MM.1S (cell line): ENCODE measurements around the gene TTBK1.

Experiments
- DNase-seq: peaks from one replicate; pipeline ENCODE4 v3.0.0-alpha.2; 2015
- H2AFZ ChIP-seq: fragments of 300-600 bp; sonication (generic); 2 replicates; pipeline ENCODE4 v1.6.0; 2016; ENCODE audit warnings: antibody characterized with exemption, low read length
- H3F3A ChIP-seq: fragments of 300-600 bp; sonication (generic); 2 replicates; pipeline ENCODE4 v1.6.1; 2016; ENCODE audit warnings: mild to moderate bottlenecking, antibody characterized with exemption, low read length, moderate library complexity, mixed read lengths; ENCODE audit not compliant: insufficient read depth
- H3K27ac ChIP-seq: fragments of 300-600 bp; sonication (generic); 2 replicates; pipeline ENCODE4 v1.5.1; 2016; ENCODE audit warnings: mild to moderate bottlenecking, low read length
- H3K27me3 ChIP-seq: fragments of 300-600 bp; sonication (generic); replicated peaks from 2 replicates; pipeline ENCODE4 v1.6.0; 2016; ENCODE audit warnings: low read length; ENCODE audit not compliant: insufficient read depth
- H3K36me3 ChIP-seq: fragments of 300-600 bp; sonication (generic); replicated peaks from 2 replicates; pipeline ENCODE4 v1.6.1; 2016; ENCODE audit warnings: mild to moderate bottlenecking, low read length, mixed read lengths; ENCODE audit not compliant: insufficient read depth
- H3K4me1 ChIP-seq: fragments of 300-600 bp; sonication (generic); 2 replicates; pipeline ENCODE4 v1.6.1; 2016; ENCODE audit warnings: low read length, mixed read lengths
- H3K4me2 ChIP-seq: fragments of 300-600 bp; sonication (generic); 2 replicates; pipeline ENCODE4 v1.6.0; 2016; ENCODE audit warnings: low read depth, low read length
- H3K4me3 ChIP-seq: fragments of 300-600 bp; sonication (generic); 2 replicates; pipeline ENCODE4 v1.5.1; 2016; ENCODE audit warnings: low read length, mixed read lengths
- H3K79me2 ChIP-seq: fragments of 300-600 bp; sonication (generic); 2 replicates; pipeline ENCODE4 v1.6.1; 2016; ENCODE audit warnings: mixed run types, low read length, mixed read lengths
- H3K9ac ChIP-seq: fragments of 300-600 bp; sonication (generic); 2 replicates; pipeline ENCODE4 v1.6.1; 2016; ENCODE audit warnings: low read length, mixed read lengths
- H3K9me2 ChIP-seq: fragments of 300-600 bp; sonication (generic); replicated peaks from 2 replicates; pipeline ENCODE4 v1.6.1; 2016; ENCODE audit warnings: mild to moderate bottlenecking, low read length, mixed read lengths; ENCODE audit not compliant: insufficient read depth
- H3K9me3 ChIP-seq: fragments of 300-600 bp; sonication (generic); replicated peaks from 2 replicates; pipeline ENCODE4 v1.6.1; 2016; ENCODE audit warnings: mild to moderate bottlenecking, low read length, mixed read lengths; ENCODE audit not compliant: insufficient read depth
- H4K20me1 ChIP-seq: fragments of 300-600 bp; sonication (generic); 2 replicates; pipeline ENCODE4 v1.6.1; 2016; ENCODE audit warnings: mild to moderate bottlenecking, low read length, moderate library complexity, mixed read lengths; ENCODE audit not compliant: insufficient read depth
- CTCF ChIP-seq: fragments of 300-600 bp; sonication (generic); IDR thresholded peaks from 2 replicates; pipeline ENCODE4 v1.5.1; 2016; ENCODE audit warnings: antibody characterized with exemption, low read length, mixed read lengths
- EZH2 ChIP-seq: fragments of 300-600 bp; sonication (generic); optimal IDR thresholded peaks from 2 replicates; pipeline ENCODE3; 2017; ENCODE audit warnings: low read depth, mild to moderate bottlenecking, antibody characterized with exemption, low read length, mixed read lengths
- EZH2phosphoT487 ChIP-seq: fragments of 300-600 bp; sonication (generic); IDR thresholded peaks from 2 replicates; pipeline ENCODE4 v1.6.1; 2018; ENCODE audit warnings: antibody characterized with exemption, low read length

Gene TTBK1

GRCh38 chr6:43247114-43247999, 4.1 kb downstream of the TTBK1 start:
- Histone ChIP-seq H3K9me3 (no peaks in the 10 kb centered on the region), H3K4me2 (peak overlapping the region; percentile 77), H3K4me3 (peak overlapping the region; percentile 86), H2AFZ (peak overlapping the region; percentile 99), H3K9ac (peak overlapping the region; percentile 49), H3K36me3 (no peaks in the 10 kb centered on the region), H3K79me2 (no peaks in the 10 kb centered on the region), H3K27ac (peak overlapping the region; percentile 12; the same call in 1 of the 2 replicates), H4K20me1 (no peaks in the 10 kb centered on the region), H3F3A (peaks cover 3% of the 10 kb centered on the region; the same call in 1 of the 2 replicates), H3K9me2 (no peaks in the 10 kb centered on the region), H3K4me1 (no peaks in the 10 kb centered on the region), H3K27me3 (no peaks in the 10 kb centered on the region)
- TF ChIP-seq EZH2: no peak
- no peak for TF ChIP-seq EZH2phosphoT487
- TF ChIP-seq CTCF: no peak
- DNase-seq: peak; percentile 84

DNA sequence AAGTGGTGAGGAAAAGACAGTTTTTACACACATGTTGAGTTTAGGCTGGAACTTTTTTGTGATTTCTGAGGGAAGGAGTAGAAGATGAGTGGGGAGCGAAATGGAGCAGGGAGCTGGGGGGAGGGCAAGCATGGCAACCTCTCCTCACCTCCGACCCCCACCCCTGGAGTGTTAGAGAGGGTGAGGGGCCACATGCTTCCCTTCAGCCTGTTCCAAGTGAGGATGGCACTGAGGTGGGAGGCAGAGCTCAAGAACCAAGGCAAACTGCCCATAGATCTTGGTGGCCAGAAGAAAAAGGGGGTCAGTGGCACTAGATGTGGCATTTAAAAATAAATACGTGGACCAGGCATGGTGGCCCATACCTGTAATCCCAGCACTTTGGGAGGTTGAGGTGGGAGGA, 4.8 kb downstream of the TTBK1 start:
- Histone ChIP-seq H3K27ac (no peak overlapping the region), H3F3A (peaks cover 3% of the 10 kb centered on the region; the same call in 1 of the 2 replicates), H3K27me3 (no peaks in the 10 kb centered on the region), H3K36me3 (no peaks in the 10 kb centered on the region), H3K79me2 (no peaks in the 10 kb centered on the region), H2AFZ (peak overlapping the region; percentile 99), H4K20me1 (no peaks in the 10 kb centered on the region), H3K4me1 (no peaks in the 10 kb centered on the region), H3K9me2 (no peaks in the 10 kb centered on the region), H3K9me3 (no peaks in the 10 kb centered on the region), H3K9ac (no peak overlapping the region), H3K4me2 (peak overlapping the region; percentile 77), H3K4me3 (0 out of 2 replicates have a peak overlapping the region, but pooled peaks have one; percentile 86)
- no peak for DNase-seq
- TF ChIP-seq CTCF: no peak

DNA sequence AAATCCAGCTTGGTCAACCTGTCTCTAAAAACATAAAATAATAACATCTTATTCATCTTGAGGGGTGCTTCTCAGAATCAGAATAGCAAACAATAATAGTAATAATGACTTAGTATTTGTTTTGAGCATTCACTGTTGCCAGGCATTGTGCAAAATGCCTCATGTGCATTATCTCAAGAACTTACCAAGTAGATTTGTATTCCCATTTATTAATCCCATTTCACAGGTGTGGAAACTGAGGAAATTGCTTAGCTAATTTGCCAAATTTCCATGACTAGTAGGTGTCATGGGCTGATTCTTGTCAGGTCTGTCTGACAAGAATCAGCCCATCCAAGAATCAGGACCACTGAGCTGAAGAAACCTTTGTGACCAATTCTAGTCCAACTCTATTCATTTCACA, 5.5 kb downstream of the TTBK1 start:
- Histone ChIP-seq H3K79me2 (no peaks in the 10 kb centered on the region), H3K4me2 (no peak overlapping the region), H3K9ac (no peak overlapping the region), H2AFZ (no peak overlapping the region), H3K27ac (no peak overlapping the region), H3K9me3 (no peaks in the 10 kb centered on the region), H3K4me1 (no peaks in the 10 kb centered on the region), H3K9me2 (no peaks in the 10 kb centered on the region), H3K4me3 (no peak overlapping the region), H4K20me1 (no peaks in the 10 kb centered on the region), H3F3A (peaks cover 3% of the 10 kb centered on the region; the same call in 1 of the 2 replicates), H3K27me3 (no peaks in the 10 kb centered on the region), H3K36me3 (no peaks in the 10 kb centered on the region)
- DNase-seq: no peak
- no peak for TF ChIP-seq EZH2phosphoT487
- TF ChIP-seq EZH2: no peak
- no peak for TF ChIP-seq CTCF
